Neural cell (in vitro differentiated cells): Measurements from ENCODE around the gene LYPLA2. TPM values are rescaled to one million over a fixed set of nuclear protein-coding genes. Genes with fewer than 3 reads are reported as not detected.

Experiments used
- H2AFZ ChIP-seq: fragments of 200-600, 300-800 bp; sonication (generic), shearing (Covaris generic); 2 replicates; pipeline ENCODE4 v1.6.0; 2014; ENCODE audit warnings: low read depth, mild to moderate bottlenecking, antibody characterized with exemption, low read length, moderate library complexity
- H3F3A ChIP-seq: fragments of 200-600 bp; shearing (Covaris generic); 2 replicates; pipeline ENCODE4 v1.6.1; 2016; ENCODE audit warnings: mild to moderate bottlenecking, moderate library complexity, mixed read lengths, antibody characterized with exemption, low read length; ENCODE audit not compliant: insufficient read depth, poor library complexity, severe bottlenecking
- H3K27ac ChIP-seq: fragments of 200-600, 300-800 bp; sonication (generic), shearing (Covaris generic); 2 replicates; pipeline ENCODE4 v1.5.1; 2014; ENCODE audit warnings: mild to moderate bottlenecking, low read length, moderate library complexity
- H3K27me3 ChIP-seq: fragments of 300-800, 200-600 bp; sonication (generic), shearing (Covaris generic); 2 replicates; pipeline ENCODE4 v1.6.0; 2014; ENCODE audit warnings: mild to moderate bottlenecking, low read depth, low read length, moderate library complexity; ENCODE audit not compliant: insufficient read depth
- H3K36me3 ChIP-seq: fragments of 300-800, 200-600 bp; sonication (generic), shearing (Covaris generic); 2 replicates; pipeline ENCODE4 v1.5.1; 2014; ENCODE audit warnings: mild to moderate bottlenecking, antibody characterized with exemption, low read length, moderate library complexity; ENCODE audit not compliant: insufficient read depth
- H3K4me2 ChIP-seq: fragments of 300-800, 200-600 bp; sonication (generic), shearing (Covaris generic); 2 replicates; pipeline ENCODE4 v1.6.0; 2014; ENCODE audit warnings: mild to moderate bottlenecking, low read length
- H3K4me3 ChIP-seq: fragments of 300-800, 200-600 bp; sonication (generic), shearing (Covaris generic); 2 replicates; pipeline ENCODE4 v1.5.1; 2014; ENCODE audit warnings: mild to moderate bottlenecking, low read length, moderate library complexity
- H3K79me2 ChIP-seq: fragments of 200-600 bp; shearing (Covaris generic); replicated peaks from 2 replicates; pipeline ENCODE4 v1.6.0; 2014; ENCODE audit warnings: mild to moderate bottlenecking, low read length, moderate library complexity; ENCODE audit not compliant: insufficient read depth
- H3K9ac ChIP-seq: fragments of 300-800, 200-600 bp; sonication (generic), shearing (Covaris generic); 2 replicates; pipeline ENCODE4 v1.6.1; 2016; ENCODE audit warnings: mild to moderate bottlenecking, low read length, mixed read lengths
- H3K9me2 ChIP-seq: fragments of 200-600 bp; shearing (Covaris generic); 2 replicates; pipeline ENCODE4 v1.6.1; 2016; ENCODE audit warnings: mild to moderate bottlenecking, low read length, mixed read lengths; ENCODE audit not compliant: insufficient read depth
- H3K9me3 ChIP-seq: fragments of 200-600, 300-800 bp; sonication (generic), shearing (Covaris generic); 2 replicates; pipeline ENCODE4 v1.6.1; 2016; ENCODE audit warnings: mild to moderate bottlenecking, mixed run types, low read length, moderate library complexity, mixed read lengths
- H4K20me1 ChIP-seq: fragments of 200-600 bp; shearing (Covaris generic); 2 replicates; pipeline ENCODE4 v1.6.1; 2016; ENCODE audit warnings: mild to moderate bottlenecking, mixed run types; ENCODE audit not compliant: insufficient read depth
- EP300 ChIP-seq: fragments of 450-650 bp; conservative IDR thresholded peaks from 2 replicates; pipeline ENCODE4 v1.6.1; 2014; ENCODE audit warnings: antibody characterized with exemption, mild to moderate bottlenecking, moderate library complexity; ENCODE audit not compliant: poor library complexity, severe bottlenecking
- EZH2 ChIP-seq: fragments of 200-600, 300-800 bp; shearing (Covaris generic), sonication (generic); IDR thresholded peaks from 2 replicates; pipeline ENCODE4 v1.6.1; 2014; ENCODE audit warnings: antibody characterized with exemption, low read length, borderline replicate concordance, mild to moderate bottlenecking; ENCODE audit not compliant: insufficient read depth, poor library complexity, severe bottlenecking
- MXI1 ChIP-seq: fragments of 450-650 bp; conservative IDR thresholded peaks from 2 replicates; pipeline ENCODE4 v1.6.1; 2014; ENCODE audit warnings: antibody characterized with exemption, mild to moderate bottlenecking; ENCODE audit not compliant: poor library complexity, severe bottlenecking
- POLR2AphosphoS5 ChIP-seq: IDR thresholded peaks from 2 replicates; pipeline ENCODE4 v1.6.1; 2012
- RAD21 ChIP-seq: fragments of 450-650 bp; conservative IDR thresholded peaks from 2 replicates; pipeline ENCODE4 v1.6.1; 2014; ENCODE audit warnings: antibody characterized with exemption, mild to moderate bottlenecking, moderate library complexity
- SMC3 ChIP-seq: fragments of 450-650 bp; conservative IDR thresholded peaks from 2 replicates; pipeline ENCODE4 v1.6.1; 2014; ENCODE audit warnings: antibody characterized with exemption, mild to moderate bottlenecking, moderate library complexity; ENCODE audit not compliant: poor library complexity
- TAF1 ChIP-seq: IDR thresholded peaks from 2 replicates; pipeline ENCODE4 v1.6.1; 2012; ENCODE audit warnings: low read depth
- polyA plus RNA-seq: library from polyadenylated mRNA; depleted of rRNA; stranded (reverse); fragments of >200 nt; gene quantifications from 2 replicates; pipeline ENCODE4 v1.2.3, GENCODE V29; 2014
- TF ChIP-seq, protein P1 (sequence below): IDR thresholded peaks from 2 replicates; pipeline ENCODE4 v1.6.1; 2012; ENCODE audit warnings: borderline replicate concordance
- TF ChIP-seq, protein P2 (sequence below): fragments of 450-650 bp; IDR thresholded peaks from 2 replicates; pipeline ENCODE4 v1.5.1; 2014; ENCODE audit warnings: antibody characterized with exemption, mild to moderate bottlenecking, moderate library complexity; ENCODE audit not compliant: poor library complexity, severe bottlenecking

LYPLA2 gene
- polyA plus RNA-seq, 1 donor from 2014 or later: 107 TPM

- H3K4me3 ChIP-seq: no peak overlapping the region
Measured at GRCh38 chr1:23776217-23776616, 14.7 kb upstream of the LYPLA2 start.

GRCh38 chr1:23777979-23778814 lies 12.7 kb upstream of the LYPLA2 start, which contains the start of gene PITHD1:
Gene PITHD1, plus strand, starts transcription at chr1:23778418. Its CDS starts 98 bp downstream, at chr1:23778516.
- Histone ChIP-seq H3K9ac (peak within 1 kb of the TSS; percentile 83), H3K79me2 (peaks cover 25% of the 10 kb centered on the region), H2AFZ (peak within 1 kb of the TSS; percentile 73), H3K4me3 (peak within 1 kb of the TSS; percentile 80), H3K36me3 (no peaks in the 10 kb centered on the region), H3K27ac (peak within 1 kb of the TSS; percentile 92), H3K4me2 (peak within 1 kb of the TSS; percentile 91), H3K27me3 (no peaks in the 10 kb centered on the region), H3F3A (no peaks in the 10 kb centered on the region), H3K9me2 (no peaks in the 10 kb centered on the region), H4K20me1 (no peaks in the 10 kb centered on the region), H3K9me3 (no peaks in the 10 kb centered on the region)
- TF ChIP-seq MXI1 (peak; percentile 95), EP300 (peak; percentile 35), RAD21 (peak; percentile 19), EZH2 (no peak), POLR2AphosphoS5 (peak; percentile 97), TAF1 (no peak), SMC3 (peak; percentile 13)
- TF ChIP-seq, protein P1, sequence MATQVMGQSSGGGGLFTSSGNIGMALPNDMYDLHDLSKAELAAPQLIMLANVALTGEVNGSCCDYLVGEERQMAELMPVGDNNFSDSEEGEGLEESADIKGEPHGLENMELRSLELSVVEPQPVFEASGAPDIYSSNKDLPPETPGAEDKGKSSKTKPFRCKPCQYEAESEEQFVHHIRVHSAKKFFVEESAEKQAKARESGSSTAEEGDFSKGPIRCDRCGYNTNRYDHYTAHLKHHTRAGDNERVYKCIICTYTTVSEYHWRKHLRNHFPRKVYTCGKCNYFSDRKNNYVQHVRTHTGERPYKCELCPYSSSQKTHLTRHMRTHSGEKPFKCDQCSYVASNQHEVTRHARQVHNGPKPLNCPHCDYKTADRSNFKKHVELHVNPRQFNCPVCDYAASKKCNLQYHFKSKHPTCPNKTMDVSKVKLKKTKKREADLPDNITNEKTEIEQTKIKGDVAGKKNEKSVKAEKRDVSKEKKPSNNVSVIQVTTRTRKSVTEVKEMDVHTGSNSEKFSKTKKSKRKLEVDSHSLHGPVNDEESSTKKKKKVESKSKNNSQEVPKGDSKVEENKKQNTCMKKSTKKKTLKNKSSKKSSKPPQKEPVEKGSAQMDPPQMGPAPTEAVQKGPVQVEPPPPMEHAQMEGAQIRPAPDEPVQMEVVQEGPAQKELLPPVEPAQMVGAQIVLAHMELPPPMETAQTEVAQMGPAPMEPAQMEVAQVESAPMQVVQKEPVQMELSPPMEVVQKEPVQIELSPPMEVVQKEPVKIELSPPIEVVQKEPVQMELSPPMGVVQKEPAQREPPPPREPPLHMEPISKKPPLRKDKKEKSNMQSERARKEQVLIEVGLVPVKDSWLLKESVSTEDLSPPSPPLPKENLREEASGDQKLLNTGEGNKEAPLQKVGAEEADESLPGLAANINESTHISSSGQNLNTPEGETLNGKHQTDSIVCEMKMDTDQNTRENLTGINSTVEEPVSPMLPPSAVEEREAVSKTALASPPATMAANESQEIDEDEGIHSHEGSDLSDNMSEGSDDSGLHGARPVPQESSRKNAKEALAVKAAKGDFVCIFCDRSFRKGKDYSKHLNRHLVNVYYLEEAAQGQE: peak; percentile 80

More at GRCh38 chr1:23776217-23776616, 14.7 kb upstream of the LYPLA2 start:
- Histone ChIP-seq H3K4me2 (no peak overlapping the region), H3K9me3 (no peaks in the 10 kb centered on the region), H3K27ac (no peak overlapping the region), H3K9ac (no peak overlapping the region), H2AFZ (no peak overlapping the region), H3K79me2 (peaks cover 17% of the 10 kb centered on the region), H3F3A (no peaks in the 10 kb centered on the region), H3K27me3 (no peaks in the 10 kb centered on the region), H3K36me3 (no peaks in the 10 kb centered on the region), H3K9me2 (no peaks in the 10 kb centered on the region), H4K20me1 (no peaks in the 10 kb centered on the region)
- TF ChIP-seq, protein P1: no peak
- TF ChIP-seq, protein P2, sequence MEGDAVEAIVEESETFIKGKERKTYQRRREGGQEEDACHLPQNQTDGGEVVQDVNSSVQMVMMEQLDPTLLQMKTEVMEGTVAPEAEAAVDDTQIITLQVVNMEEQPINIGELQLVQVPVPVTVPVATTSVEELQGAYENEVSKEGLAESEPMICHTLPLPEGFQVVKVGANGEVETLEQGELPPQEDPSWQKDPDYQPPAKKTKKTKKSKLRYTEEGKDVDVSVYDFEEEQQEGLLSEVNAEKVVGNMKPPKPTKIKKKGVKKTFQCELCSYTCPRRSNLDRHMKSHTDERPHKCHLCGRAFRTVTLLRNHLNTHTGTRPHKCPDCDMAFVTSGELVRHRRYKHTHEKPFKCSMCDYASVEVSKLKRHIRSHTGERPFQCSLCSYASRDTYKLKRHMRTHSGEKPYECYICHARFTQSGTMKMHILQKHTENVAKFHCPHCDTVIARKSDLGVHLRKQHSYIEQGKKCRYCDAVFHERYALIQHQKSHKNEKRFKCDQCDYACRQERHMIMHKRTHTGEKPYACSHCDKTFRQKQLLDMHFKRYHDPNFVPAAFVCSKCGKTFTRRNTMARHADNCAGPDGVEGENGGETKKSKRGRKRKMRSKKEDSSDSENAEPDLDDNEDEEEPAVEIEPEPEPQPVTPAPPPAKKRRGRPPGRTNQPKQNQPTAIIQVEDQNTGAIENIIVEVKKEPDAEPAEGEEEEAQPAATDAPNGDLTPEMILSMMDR: no peak
- TF ChIP-seq TAF1 (no peak), RAD21 (no peak), MXI1 (no peak), EP300 (no peak), POLR2AphosphoS5 (no peak), EZH2 (no peak), SMC3 (no peak)
